Measurements from ENCODE around the gene SHMT2. TPM values are rescaled to one million over a fixed set of nuclear protein-coding genes. Genes with fewer than 3 reads are reported as not detected.

The SHMT2 gene
- total and polyA plus RNA-seq, 2 of the 13 experiments (the other 11 are each of a cell fraction or from before 2014, with no cell fraction given), result 181 to 393 TPM

DNA sequence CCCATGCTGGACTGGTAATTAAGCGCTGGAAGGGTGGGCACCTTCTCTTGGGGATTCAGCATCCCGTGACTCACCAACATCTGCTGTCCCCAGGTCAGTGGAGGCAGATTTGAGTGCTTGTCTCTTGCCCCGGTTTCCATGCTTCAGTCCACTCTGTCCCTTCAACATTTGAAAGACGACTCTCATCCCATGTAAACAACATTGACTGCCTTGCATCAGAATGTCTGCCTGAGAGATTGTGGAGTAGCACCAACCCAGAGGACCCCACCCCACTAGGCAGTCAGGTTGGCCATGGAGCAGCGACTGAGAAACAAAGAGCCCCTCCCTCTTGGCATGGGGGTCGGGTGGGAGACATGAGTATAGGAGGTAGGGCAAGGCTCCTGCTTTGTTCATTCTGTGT, 26.4 kb downstream of the SHMT2 start (continued):
- TF ChIP-seq, protein P1, sequence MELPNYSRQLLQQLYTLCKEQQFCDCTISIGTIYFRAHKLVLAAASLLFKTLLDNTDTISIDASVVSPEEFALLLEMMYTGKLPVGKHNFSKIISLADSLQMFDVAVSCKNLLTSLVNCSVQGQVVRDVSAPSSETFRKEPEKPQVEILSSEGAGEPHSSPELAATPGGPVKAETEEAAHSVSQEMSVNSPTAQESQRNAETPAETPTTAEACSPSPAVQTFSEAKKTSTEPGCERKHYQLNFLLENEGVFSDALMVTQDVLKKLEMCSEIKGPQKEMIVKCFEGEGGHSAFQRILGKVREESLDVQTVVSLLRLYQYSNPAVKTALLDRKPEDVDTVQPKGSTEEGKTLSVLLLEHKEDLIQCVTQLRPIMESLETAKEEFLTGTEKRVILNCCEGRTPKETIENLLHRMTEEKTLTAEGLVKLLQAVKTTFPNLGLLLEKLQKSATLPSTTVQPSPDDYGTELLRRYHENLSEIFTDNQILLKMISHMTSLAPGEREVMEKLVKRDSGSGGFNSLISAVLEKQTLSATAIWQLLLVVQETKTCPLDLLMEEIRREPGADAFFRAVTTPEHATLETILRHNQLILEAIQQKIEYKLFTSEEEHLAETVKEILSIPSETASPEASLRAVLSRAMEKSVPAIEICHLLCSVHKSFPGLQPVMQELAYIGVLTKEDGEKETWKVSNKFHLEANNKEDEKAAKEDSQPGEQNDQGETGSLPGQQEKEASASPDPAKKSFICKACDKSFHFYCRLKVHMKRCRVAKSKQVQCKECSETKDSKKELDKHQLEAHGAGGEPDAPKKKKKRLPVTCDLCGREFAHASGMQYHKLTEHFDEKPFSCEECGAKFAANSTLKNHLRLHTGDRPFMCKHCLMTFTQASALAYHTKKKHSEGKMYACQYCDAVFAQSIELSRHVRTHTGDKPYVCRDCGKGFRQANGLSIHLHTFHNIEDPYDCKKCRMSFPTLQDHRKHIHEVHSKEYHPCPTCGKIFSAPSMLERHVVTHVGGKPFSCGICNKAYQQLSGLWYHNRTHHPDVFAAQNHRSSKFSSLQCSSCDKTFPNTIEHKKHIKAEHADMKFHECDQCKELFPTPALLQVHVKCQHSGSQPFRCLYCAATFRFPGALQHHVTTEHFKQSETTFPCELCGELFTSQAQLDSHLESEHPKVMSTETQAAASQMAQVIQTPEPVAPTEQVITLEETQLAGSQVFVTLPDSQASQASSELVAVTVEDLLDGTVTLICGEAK (IDR thresholded peaks at IDR 0.05), result no peak
- TF ChIP-seq, protein P1 (CRISPR knock-in tag; IDR thresholded peaks at IDR 0.05), result no peak
- TF ChIP-seq SMYD3 (CRISPR knock-in tag; IDR thresholded peaks at IDR 0.05) (no peak), ZNF460 (CRISPR knock-in tag; IDR thresholded peaks at IDR 0.05; ENCODE audit: borderline replicate concordance) (no peak), ZSCAN22 (CRISPR knock-in tag; IDR thresholded peaks at IDR 0.05) (no peak), TBL1XR1 (IDR thresholded peaks at IDR 0.05; ENCODE audit: borderline replicate concordance, low read length, partially characterized antibody) (no peak), ZSCAN12 (CRISPR knock-in tag; IDR thresholded peaks at IDR 0.05) (no peak)

Data from HepG2 (cell line).